Upper lobe of left lung (tissue), 6 donors: ENCODE data around the gene CPTP. TPM values are rescaled to one million over a fixed set of nuclear protein-coding genes. Genes with fewer than 3 reads are reported as not detected.

ENCODE experiments used
- ATAC-seq, 2 donors: fragments of 200-7000 bp; cut with Tn5 transposase; one replicate each; pipeline ENCODE4 v1.9.1; 2022; ENCODE audit warnings: mild to moderate bottlenecking in 2 of 2, moderate library complexity in 2 of 2; ENCODE audit not compliant: low FRiP score in 2 of 2
- DNase-seq, 2 donors: peaks; one replicate each; pipeline ENCODE4 v3.0.0-alpha.2; 2019 to 2020
- H3K27ac ChIP-seq, 4 donors: fragments of 200-600 bp; sonication (generic); one replicate each; pipeline ENCODE4 v1.5.1; 2016 to 2019
- H3K27me3 ChIP-seq, 4 donors: fragments of 200-600 bp; sonication (generic); one replicate each; pipeline ENCODE4 v1.5.1; 2017 to 2019
- H3K36me3 ChIP-seq, 4 donors: fragments of 200-600 bp; sonication (generic); one replicate each; pipeline ENCODE4 v1.5.1; 2016 to 2019
- H3K4me1 ChIP-seq, 4 donors: fragments of 200-600 bp; sonication (generic); one replicate each; pipeline ENCODE4 v1.5.1; 2018 to 2019
- H3K4me3 ChIP-seq, 4 donors: fragments of 200-600 bp; sonication (generic); one replicate each; pipeline ENCODE4 v1.5.1; 2017 to 2019; ENCODE audit warnings: mild to moderate bottlenecking in 2 of 4, moderate library complexity in 1 of 4
- H3K9me3 ChIP-seq, 4 donors: fragments of 200-600 bp; sonication (generic); one replicate each; pipeline ENCODE4 v1.5.1; 2018 to 2019
- CTCF ChIP-seq, 6 experiments: fragments of 450-650 bp in 4 of 6; fragments of 200-600 bp in 2 of 6; sonication (generic) in 2 of 6; IDR thresholded peaks; one replicate each; pipeline ENCODE4 v1.5.1; 2016 to 2019; ENCODE audit warnings: antibody characterized with exemption in 6 of 6
- EP300 ChIP-seq, 4 donors: sonication (generic); formaldehyde crosslinking; IDR thresholded peaks; one replicate each; pipeline ENCODE4 v1.5.1; 2017; ENCODE audit warnings: antibody characterized with exemption in 4 of 4, control low read depth in 2 of 4
- POLR2A ChIP-seq, 4 donors: fragments of 450-650 bp; IDR thresholded peaks; one replicate each; pipeline ENCODE4 v1.5.1; 2016 to 2017; ENCODE audit warnings: antibody characterized with exemption in 4 of 4, mild to moderate bottlenecking in 2 of 4
- POLR2AphosphoS5 ChIP-seq, 2 donors: sonication (generic); formaldehyde crosslinking; IDR thresholded peaks; one replicate each; pipeline ENCODE4 v1.5.1; 2017; ENCODE audit warnings: antibody characterized with exemption in 2 of 2
- WGBS, 2 donors: methylation state at CpG; one replicate each; pipeline ENCODE4 v1.1.5; 2017 to 2018; 5-methylcytosine and 5-hydroxymethylcytosine counted together
- total RNA-seq, 6 donors: library from RNA; depleted of rRNA in 4 of 6; stranded (reverse); fragments of >200 nt in 4 of 6; gene quantifications; one replicate each; pipeline versions ENCODE4 v1.1.0 to v1.2.1, GENCODE V29; 2016 to 2021
- donor health status: DM: no; HTN: no; CAD: no; lungs with moderate emphysema.
- donor health status: DM: no; HTN: yes; CAD: no; lungs with severe emphysema.

The CPTP gene
- total RNA-seq, 6 donors from 2014 or later: 14.7 to 41.6 (median 26.0) TPM

DNA sequence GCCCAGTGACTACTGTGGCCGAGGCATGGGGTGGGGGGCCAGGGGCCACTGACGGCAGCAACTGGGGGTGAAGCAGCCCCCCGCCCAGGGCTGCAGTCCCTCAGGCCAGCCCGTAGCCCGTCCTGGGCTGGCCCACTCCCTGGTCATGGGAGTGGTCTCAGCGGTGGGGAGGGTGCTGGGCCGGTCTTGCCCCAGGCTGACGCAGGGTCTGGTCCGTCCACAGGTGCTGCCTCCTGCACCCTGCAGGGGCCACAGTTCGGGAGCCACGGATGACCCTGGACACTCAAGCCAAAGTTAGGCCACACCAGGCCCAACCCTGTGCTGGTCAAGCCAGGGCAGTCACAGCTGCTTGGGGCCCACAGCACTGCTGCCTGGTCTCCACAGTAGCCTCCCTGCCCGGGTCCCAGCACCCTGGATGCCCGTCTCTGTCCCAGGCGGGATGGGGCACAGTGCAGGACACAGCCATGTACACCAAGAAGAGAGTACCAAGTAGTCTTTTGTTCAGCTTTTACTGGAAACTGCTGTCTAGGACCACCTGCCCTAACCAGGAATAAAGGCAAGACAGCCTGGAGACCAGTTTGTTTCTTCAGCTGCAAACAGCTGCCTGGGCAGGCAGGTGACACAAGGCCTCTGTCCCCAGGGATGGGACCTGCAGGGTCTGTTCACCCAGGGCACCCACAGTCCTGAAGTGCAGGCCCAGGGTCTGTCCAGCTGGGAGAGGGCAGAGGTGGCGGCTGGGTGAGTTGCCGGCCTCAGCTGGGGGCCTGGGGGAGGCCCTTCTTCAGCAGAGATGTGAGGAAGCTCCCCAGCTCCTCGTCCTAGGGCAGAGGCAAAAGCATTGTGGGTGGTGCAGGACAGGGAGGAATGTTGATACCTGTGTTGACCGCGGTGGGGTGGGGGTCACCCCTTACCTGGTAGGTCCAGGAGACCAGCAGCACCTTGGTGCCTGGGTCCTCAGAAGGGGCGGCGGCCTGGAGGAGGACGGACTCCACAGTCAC lies 13.2 kb upstream of the CPTP start:
- H3K27ac ChIP-seq: no peak overlapping the region
- no peak for ATAC-seq
- H3K36me3 ChIP-seq: peaks cover 19 to 61% (median 54%) of the 10 kb centered on the region in 4 donors
- peaks cover 15 to 29% (median 22%) of the 10 kb centered on the region in 4 donors for H3K4me1 ChIP-seq
- no peaks in the 10 kb centered on the region for H3K27me3 ChIP-seq
- TF ChIP-seq EP300 (IDR thresholded peaks at IDR 0.05): no peak
- no peak for TF ChIP-seq CTCF (IDR thresholded peaks at IDR 0.05)
- no peak for TF ChIP-seq POLR2A (IDR thresholded peaks at IDR 0.05)
- TF ChIP-seq POLR2AphosphoS5 (IDR thresholded peaks at IDR 0.05): no peak
- WGBS, 2 donors: 90% methylated on average over 2 to 16 of the region's 22 CpGs
- H3K9me3 ChIP-seq: no peaks in the 10 kb centered on the region
- no peak overlapping the region for H3K4me3 ChIP-seq
- peak in 1 of 2 donors; percentile 68 for DNase-seq

DNA sequence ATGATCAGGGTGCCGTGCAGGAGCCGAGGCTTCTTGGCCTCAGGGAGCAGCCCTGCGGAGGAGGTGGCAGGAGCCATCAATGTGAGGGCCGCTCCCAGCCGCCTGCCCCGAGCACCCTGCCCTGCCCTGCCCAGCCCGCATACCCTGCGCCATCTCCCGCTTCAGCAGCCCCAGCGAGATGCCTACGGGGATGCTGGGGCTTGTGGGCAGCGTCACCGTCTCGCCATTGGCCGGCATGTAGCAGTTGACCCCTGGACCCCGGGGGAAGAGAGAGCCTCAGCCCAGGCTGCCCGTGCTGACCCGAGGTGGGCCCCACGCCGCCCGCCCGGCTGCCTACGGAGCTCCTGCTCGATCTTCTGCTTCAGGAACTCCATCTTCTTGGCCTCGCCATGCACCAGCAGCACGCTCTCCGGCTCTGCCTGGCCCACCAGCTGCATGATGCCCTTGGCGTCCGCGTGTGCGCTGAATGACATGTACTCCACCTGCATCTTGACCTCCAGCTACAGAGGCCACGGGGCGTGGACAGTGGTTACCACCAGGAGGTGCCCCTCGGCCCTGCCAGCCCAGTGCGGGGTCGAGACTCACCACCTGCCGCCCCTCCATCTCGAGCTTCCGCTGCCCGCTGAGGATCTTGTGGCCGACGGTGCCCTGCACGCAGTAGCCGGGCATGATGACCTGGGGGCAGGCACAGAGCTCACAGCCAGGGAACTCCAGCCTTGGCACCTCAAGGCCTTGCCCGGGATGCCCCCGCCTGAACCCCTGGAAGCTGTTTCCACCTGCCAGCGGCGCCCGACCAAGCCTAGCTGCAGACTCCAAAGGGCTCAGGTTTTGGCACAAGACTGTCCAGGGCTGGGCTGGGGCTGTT lies 11.9 kb upstream of the CPTP start:
- DNase-seq: peak in 1 of 2 donors; percentile 80
- ATAC-seq: no peak
- no peaks in the 10 kb centered on the region for H3K9me3 ChIP-seq
- 93 to 95% methylated on average over 31 to 47 of the region's 49 CpGs for WGBS, 2 donors
- TF ChIP-seq POLR2A (IDR thresholded peaks at IDR 0.05): no peak
- TF ChIP-seq CTCF (IDR thresholded peaks at IDR 0.05): no peak
- no peak for TF ChIP-seq EP300 (IDR thresholded peaks at IDR 0.05)
- TF ChIP-seq POLR2AphosphoS5 (IDR thresholded peaks at IDR 0.05): no peak
- H3K4me3 ChIP-seq: no peak overlapping the region
- H3K27me3 ChIP-seq: no peaks in the 10 kb centered on the region
- peaks cover 11 to 21% (median 14%) of the 10 kb centered on the region in 4 donors for H3K4me1 ChIP-seq
- H3K36me3 ChIP-seq: peaks cover 19 to 68% (median 54%) of the 10 kb centered on the region in 4 donors
- H3K27ac ChIP-seq: no peak overlapping the region

DNA sequence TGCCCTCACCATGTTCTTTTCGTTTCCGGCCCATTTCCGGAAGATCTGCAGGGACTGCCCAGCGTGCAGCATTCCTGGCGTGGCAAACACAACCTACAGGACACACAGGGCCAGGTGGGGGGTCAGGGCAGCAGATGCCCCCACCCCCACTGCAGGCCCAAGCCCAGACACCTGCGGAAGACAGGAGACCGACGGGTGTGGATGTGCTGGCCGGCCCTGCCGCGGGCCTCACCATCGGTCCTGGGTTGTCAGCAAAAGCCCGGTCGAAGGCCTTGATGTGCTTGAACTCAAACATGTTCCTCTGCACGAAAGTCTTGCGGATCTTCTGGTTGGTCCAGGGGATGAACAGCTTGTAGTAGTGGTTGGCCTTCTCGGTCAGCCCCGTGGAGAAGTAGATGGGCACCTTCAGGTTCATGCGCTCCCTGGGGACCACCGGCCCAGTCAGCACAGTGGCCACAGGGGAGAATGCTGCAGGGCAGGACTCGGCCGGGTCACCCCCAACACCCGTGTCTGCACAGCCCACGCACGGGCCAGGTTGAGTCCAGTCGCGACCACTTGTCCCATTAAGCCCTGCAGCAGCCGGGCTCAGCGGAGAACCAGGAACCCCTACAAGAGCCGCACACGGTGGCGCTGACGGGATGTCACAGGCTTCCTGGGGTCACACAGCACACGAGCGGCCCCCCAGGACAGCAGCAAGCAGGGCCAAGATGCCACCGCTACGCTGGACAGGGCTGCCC lies 10.9 kb upstream of the CPTP start:
- WGBS, 2 donors: 93 to 100% methylated on average over 5 to 37 of the region's 37 CpGs
- Histone ChIP-seq H3K4me1 (peaks cover 18 to 30% (median 22%) of the 10 kb centered on the region in 4 donors), H3K27me3 (no peaks in the 10 kb centered on the region), H3K9me3 (no peaks in the 10 kb centered on the region), H3K36me3 (peaks cover 19 to 76% (median 58%) of the 10 kb centered on the region in 4 donors), H3K4me3 (no peak overlapping the region), H3K27ac (no peak overlapping the region)
- TF ChIP-seq CTCF (IDR thresholded peaks at IDR 0.05): no peak
- no peak for TF ChIP-seq POLR2A (IDR thresholded peaks at IDR 0.05)
- TF ChIP-seq POLR2AphosphoS5 (IDR thresholded peaks at IDR 0.05): no peak
- TF ChIP-seq EP300 (IDR thresholded peaks at IDR 0.05): no peak
- DNase-seq (peak in 1 of 2 donors; percentile 67), ATAC-seq (no peak)

GRCh38 chr1:1314237-1314586 lies 10.4 kb upstream of the CPTP start:
- DNase-seq (no peak), ATAC-seq (no peak)
- Histone ChIP-seq H3K4me3 (no peak overlapping the region), H3K27ac (no peak overlapping the region), H3K9me3 (no peaks in the 10 kb centered on the region), H3K36me3 (peaks cover 19 to 81% (median 63%) of the 10 kb centered on the region in 4 donors), H3K4me1 (peaks cover 17 to 27% (median 23%) of the 10 kb centered on the region in 4 donors), H3K27me3 (no peaks in the 10 kb centered on the region)
- TF ChIP-seq POLR2A (IDR thresholded peaks at IDR 0.05): no peak
- TF ChIP-seq EP300 (IDR thresholded peaks at IDR 0.05): no peak
- TF ChIP-seq CTCF (IDR thresholded peaks at IDR 0.05): no peak
- no peak for TF ChIP-seq POLR2AphosphoS5 (IDR thresholded peaks at IDR 0.05)
- WGBS, 2 donors: 81 to 90% methylated on average over 3 to 15 of the region's 15 CpGs
